ENCODE data around the gene GJA5.
"Not testable (repeated sequence)": the region's sequence is repeated elsewhere in the genome, so short reads cannot be mapped to it uniquely, and the experiment has no call there.

Gene GJA5

GRCh38 chr1:147762233-147763024 lies 2.0 kb upstream of the GJA5 start:
- no peak for DNase-seq (ENCODE audit: low read depth in 2 of 2, low spot score in 1 of 2)

DNA sequence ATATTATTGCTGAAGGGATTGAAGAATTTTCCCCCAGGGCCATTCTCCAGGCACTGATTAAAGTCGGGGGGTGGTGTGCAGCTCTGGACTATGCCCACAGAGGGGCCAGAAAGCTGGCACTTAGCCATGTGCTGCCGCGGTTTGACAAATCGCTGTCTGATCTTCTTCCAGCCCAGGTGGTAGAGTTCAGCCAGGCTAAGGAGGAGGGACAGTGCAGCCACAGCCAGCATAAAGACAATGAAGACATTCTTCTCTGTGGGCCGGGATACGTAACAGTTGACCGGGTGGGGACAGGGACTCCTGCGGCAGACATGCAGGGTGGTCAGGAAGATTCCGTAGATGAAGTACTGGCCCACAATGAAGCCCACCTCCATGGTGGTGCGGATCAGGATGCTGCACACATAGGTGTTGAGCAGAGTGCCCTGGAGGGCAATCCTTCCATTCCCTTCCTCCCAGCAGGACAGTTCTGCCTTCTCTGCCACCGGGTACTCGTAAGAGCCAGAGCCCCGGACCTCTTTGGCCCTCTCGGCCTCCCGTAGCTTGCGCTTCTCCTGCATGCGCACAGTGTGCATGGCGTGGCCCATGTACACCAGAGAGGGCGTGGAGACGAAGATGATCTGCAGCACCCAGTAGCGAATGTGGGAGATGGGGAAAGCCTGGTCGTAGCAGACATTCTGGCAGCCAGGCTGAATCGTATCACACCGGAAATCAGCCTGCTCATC lies 1.9 kb downstream of the GJA5 start:
- no peak for DNase-seq (ENCODE audit: low read depth in 2 of 2, low spot score in 1 of 2)

DNA sequence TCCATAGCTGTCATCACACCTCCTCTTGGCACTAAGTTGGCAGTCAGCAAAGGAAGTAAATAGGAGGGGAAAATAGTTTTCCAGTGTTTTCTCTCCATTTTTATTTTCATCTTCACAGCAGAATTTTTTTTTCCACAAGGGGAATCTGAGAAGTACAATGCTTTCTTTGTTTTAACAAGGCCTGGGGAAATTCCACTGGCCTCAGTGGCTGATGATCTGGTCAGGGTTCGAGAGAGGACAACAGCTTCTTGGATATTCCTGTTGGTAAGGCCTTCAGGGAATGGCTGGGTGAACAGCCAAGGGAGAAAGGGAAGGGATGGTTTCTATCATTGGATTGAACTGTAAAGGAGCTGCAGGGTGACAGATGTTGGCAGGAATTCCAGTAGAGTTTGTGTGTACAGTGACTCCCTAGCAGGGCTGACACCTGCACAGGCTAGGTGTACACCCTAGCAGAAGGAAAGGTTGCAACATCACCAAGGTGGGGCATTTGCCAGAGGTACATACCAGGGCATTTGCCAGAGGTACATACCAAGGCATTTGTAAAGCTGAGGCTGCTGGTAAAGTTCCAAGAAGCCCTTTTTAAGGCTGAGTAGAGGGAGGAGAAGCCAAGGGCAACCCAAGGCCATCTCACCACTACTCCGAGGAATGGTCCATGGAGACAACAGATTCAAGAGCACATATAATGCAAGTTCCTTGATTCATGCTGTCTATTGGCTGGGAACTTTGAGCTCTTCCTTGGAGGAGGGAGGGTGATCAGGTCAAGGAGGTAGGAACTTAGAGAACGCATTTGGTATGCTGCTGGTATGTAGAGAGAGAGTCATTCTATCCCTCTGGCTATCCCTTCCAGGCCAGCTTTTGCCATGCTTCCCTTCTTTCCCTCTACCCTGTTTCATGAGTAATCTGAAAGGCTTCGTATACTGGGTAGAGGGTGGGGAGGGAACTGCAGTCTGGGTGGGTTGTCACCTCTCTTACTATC lies 3.1 kb downstream of the GJA5 start:
- no peak for DNase-seq (ENCODE audit: low read depth in 2 of 2, low spot score in 1 of 2)

DNA sequence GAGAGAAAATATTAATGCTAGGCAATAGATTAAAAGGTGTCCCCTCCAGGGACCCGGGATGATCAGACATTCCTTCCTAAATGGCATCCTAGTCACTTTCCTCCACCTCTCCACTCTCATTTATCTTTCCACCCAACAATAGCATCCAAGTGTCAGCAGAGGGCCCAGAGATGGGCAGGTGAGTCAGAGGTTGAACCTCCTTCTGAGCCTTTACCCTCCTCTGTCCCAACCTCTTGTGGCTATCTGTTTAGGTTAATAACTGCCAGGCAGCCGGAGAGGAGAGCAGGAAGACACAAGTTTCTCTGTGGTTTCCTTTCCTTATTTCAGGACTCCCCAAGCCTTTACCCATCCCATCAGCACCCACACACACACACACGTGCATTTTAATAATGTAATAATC lies 4.1 kb downstream of the GJA5 start:
- DNase-seq (ENCODE audit: low read depth in 2 of 2, low spot score in 1 of 2): no peak

GRCh38 chr1:147754661-147755060 lies 5.7 kb downstream of the GJA5 start:
- no peak for DNase-seq (ENCODE audit: low read depth in 2 of 2, low spot score in 1 of 2)

GRCh38 chr1:147753081-147753480 lies 7.3 kb downstream of the GJA5 start:
- no peak for DNase-seq (ENCODE audit: low read depth in 2 of 2, low spot score in 1 of 2)

DNA sequence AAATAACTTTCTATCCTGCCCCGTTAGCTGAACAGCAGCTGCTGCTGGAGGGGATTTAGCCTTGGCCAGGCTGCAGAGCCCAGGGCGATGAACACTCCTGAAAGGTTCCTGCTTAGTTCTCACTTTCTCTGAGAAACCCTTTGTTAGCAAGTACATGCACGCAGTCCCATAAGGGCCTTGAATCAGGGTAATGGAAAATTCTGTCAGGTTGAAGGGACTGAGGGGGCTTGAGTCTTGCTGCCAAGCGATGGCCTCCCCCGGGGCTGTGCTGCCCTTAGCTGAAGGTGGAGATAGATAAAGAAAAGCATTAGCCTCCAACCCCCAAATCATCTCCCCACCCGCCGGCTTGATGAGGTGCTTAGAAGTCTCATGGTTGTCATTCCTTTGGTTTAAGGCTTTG lies 7.9 kb downstream of the GJA5 start:
- no peak for DNase-seq (ENCODE audit: low read depth in 2 of 2, low spot score in 1 of 2)

DNA sequence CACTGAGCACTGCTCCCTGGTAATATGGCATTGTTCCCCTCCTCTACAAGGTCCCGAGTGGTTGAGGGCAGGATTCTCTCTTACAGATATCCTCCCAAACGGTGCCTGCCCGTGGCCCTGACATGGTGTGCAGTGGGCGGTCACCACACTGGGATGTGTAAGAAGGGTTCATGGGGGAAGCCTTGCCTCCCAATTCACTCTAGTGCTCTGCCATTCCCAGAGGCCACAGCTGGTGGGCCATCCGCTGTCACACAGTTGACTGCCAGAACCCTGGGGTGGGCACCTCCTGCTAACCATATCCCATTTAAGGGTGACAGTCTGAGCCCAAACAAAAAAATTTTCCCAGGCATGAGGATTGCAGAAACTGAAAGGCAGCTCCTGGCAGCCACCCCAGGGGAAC lies 9.1 kb downstream of the GJA5 start:
- DNase-seq (ENCODE audit: low read depth in 2 of 2, low spot score in 1 of 2): no peak

GRCh38 chr1:147750618-147751217 lies 9.7 kb downstream of the GJA5 start:
- no peak for DNase-seq (ENCODE audit: low read depth in 2 of 2, low spot score in 1 of 2)

DNA sequence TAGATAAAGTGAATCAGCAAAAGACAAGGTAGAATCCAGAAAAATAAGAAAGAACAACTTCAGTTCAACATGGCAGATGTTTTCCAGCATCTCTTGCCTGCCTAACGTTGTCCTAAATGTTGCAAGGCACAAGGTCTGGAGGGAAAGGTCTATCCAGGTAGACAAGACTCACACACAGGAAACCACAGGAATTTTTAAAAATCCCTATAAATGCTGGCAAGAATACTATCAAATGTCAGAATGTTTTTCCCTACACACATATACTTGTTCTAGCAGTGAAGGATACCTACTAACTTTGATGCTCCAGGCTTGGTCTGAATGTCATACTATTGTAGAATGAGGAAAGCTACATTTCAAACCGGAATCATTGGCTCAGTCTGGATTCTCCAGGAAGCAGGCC lies 10.6 kb downstream of the GJA5 start:
- no peak for DNase-seq (ENCODE audit: low read depth in 2 of 2, low spot score in 1 of 2)

DNA sequence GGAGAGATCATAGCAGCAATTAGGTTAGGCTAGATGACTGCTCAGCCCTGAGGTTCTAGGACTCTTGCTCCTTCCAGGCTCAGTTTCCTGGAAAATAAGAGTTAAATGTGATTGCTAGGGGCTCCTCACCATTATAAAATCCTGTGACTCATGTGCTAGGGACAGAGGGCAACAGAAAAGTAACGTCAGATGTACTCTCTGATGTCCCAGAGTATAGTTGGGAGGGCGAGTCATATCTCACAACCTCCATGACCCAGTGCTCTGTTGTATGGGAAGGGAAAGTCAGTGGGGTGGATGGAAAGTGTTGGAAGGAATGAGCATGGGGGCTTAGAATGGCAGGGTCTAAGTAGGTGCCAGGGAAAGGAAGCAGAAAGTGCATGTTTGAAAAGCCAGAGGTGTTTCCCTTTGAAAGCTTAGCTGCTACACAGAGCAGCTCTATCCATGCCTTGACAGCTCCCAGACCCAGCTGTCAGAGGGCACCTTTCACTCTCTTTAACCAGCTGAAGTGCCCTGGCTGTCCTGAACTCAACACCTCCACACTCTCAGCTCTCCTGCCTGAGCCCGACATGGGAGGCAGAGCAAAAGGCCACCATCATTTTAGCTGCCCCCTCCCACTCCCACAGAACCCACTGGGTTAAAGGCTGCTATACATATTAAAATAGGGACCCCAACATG lies 11.6 kb downstream of the GJA5 start:
- DNase-seq (ENCODE audit: low read depth in 2 of 2, low spot score in 1 of 2): no peak

- DNase-seq (ENCODE audit: low read depth in 2 of 2, low spot score in 1 of 2): no peak
Measured at GRCh38 chr1:147747966-147748365, 12.4 kb downstream of the GJA5 start.

GRCh38 chr1:147745271-147745670 lies 15.1 kb downstream of the GJA5 start:
- DNase-seq (ENCODE audit: low read depth in 2 of 2, low spot score in 1 of 2): no peak

DNA sequence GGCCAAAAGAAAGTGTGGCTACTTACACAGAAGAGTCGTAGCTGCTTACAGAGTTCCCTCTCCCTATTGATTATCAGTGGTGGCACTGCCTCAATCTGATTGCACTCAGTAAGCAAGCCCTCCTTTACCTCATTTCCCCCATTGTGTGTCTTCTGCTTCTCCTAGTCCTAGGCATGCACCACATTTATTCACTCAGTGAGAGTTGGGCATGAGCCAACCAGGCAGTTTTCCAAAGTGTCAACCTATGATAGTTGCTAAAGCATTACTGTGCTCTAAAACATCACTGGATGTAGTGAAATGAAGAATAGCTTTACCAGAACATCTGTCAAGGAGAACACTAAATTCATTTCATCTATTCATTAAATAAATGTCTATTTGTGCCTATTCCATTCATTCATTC lies 19.3 kb downstream of the GJA5 start:
- no peak for DNase-seq (ENCODE audit: low read depth in 2 of 2, low spot score in 1 of 2)

DNA sequence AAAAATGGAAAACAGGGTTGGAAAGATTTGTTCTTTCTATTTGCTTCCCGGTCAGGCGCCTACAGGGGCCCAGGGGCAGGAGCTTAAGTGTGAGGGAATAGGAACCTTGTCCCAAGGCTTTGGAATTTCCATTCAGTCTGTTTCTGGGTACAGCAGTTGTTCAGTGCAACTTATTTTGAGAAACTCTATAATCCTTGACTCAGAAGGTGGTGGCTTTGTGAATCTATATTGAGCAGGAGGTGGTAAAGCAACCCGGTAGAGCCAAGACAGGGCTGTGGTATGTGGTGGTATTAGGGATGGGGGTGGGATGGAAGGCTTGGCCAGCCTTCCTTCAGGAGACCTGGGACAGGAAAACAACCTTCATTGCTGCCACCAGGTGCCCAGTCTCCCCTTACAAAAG lies 20.0 kb downstream of the GJA5 start:
- DNase-seq (ENCODE audit: low read depth in 2 of 2, low spot score in 1 of 2): no peak

DNA sequence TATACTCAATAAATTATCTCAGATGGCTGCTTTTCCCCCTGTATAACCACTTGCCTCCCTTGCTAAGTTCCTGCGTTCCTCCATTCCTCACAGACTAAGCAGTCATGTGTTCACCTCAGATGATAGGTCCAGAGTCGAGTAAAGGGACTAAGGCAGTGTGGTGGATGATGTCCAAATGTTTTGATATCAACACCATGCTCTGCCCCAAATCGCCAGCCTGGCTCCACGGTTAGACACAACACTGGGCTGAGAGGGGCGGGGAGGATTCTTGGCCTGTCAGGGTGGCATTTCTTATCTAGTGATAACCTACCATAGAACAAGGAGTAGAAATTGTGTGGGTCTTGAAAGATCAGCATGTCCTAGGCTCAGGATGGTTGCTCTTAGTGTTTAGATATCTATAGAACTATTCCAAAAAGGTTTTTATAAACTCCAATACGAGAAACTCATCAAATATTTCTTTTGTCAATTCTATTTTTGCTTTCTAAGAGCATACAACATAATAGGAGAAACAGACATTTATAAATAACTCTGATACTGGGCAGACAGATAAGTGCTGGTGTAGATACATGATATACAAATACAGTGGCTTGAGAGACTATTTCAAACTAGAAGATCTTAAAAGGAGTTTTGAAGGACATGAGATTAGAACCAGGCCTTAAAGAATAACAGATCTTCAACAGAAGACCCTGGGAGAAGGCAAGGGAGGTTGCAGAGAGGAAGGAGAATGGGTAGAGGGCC lies 21.5 kb downstream of the GJA5 start:
- DNase-seq (ENCODE audit: low read depth in 2 of 2, low spot score in 1 of 2): no peak

GRCh38 chr1:147738129-147738528 lies 22.3 kb downstream of the GJA5 start:
- no peak for DNase-seq (ENCODE audit: low read depth in 2 of 2, low spot score in 1 of 2)

DNA sequence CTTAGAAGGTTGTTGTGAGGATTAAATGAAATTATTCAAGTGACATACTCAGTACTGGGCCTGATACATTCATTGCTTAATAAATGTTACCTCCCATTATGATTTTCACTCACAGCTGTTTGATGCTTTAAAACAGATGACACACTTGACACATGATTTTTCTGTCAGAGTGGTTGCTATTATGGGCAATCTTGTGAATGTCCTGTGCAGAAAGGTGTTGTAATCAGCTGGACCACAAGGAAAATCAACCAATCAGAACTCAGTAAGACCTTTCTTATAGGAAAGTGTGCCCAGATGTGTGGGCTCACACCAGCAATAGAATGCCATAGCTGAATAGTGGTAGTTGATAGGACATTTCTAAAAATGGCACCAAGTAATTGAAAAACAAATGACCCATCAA lies 23.5 kb downstream of the GJA5 start:
- no peak for DNase-seq (ENCODE audit: low read depth in 2 of 2, low spot score in 1 of 2)

- DNase-seq (ENCODE audit: low read depth in 2 of 2, low spot score in 1 of 2): no peak
Measured at GRCh38 chr1:147735423-147735822, 25.0 kb downstream of the GJA5 start.

GRCh38 chr1:147734291-147734841 lies 26.0 kb downstream of the GJA5 start:
- DNase-seq (ENCODE audit: low read depth in 2 of 2, low spot score in 1 of 2): not testable (repeated sequence)

Data from stimulated activated CD8-positive, alpha-beta memory T cell treated with anti-CD3 and anti-CD28 coated beads, Interleukin-4, amount 100 ng/mL, for 1 hour (primary cell).